ENCODE measurements around the gene SLC44A1. TPM values are rescaled to one million over a fixed set of nuclear protein-coding genes. Genes with fewer than 3 reads are reported as not detected.

Gene SLC44A1
- total and polyA plus RNA-seq, 10 of the 15 experiments (the other 5 are each of a cell fraction or from before 2014, with no cell fraction given) = 2.4 to 21.2 (median 12.4) TPM

- no peaks in the 10 kb centered on the region for H4K20me1 ChIP-seq (ENCODE audit: control insufficient read depth, insufficient read depth)
- FAIRE-seq (no peak), DNase-seq (ENCODE audit: low read depth, low spot score) (no peak), ATAC-seq (no peak)
- intact Hi-C loops (cut with micrococcal nuclease; ENCODE audit: unreplicated experiment) (no loop called here), in situ Hi-C loops (cut with MboI) (no loop called here)
- ChIA-PET SMC1A (ENCODE audit: uncharacterized antibody, unreplicated experiment) (interaction anchor here (1.2 kb wide), 1 partner anchor 12 kb away, joined by 3 read pairs; no protein-coding TSS in a partner anchor), POLR2A (no interaction called here), CTCF (no interaction called here), RAD21 (ENCODE audit: unreplicated experiment) (interaction anchor here (0.7 to 0.9 kb wide), 2 partner anchors 9 to 272 kb away, joined by 3 read pairs; no protein-coding TSS in a partner anchor)
- H3K4me1 ChIP-seq (ENCODE audit: control insufficient read depth, insufficient read depth, low read length) = no peaks in the 10 kb centered on the region
- 3% methylated on average over 1 of the region's 1 CpG for WGBS (ENCODE audit: insufficient coverage, insufficient replicate concordance, low lambda C conversion rate, missing lambda C conversion rate)
- no peak overlapping the region for H3K9ac ChIP-seq (ENCODE audit: control insufficient read depth, insufficient read depth, low read length)
- no peaks in the 10 kb centered on the region; the same call in 2 of the 3 replicates for H3K9me3 ChIP-seq (replicated peaks; ENCODE audit: control insufficient read depth, insufficient read depth, low read length)
- H3K27me3 ChIP-seq (replicated peaks in 1 of 2; ENCODE audit: control insufficient read depth in 2 of 2, insufficient read depth in 2 of 2, low read length in 1 of 2) = no peaks in the 10 kb centered on the region
- BruUV-seq (replicated peaks) = no TSS peak
- no peaks in the 10 kb centered on the region for H3K36me3 ChIP-seq (ENCODE audit: control insufficient read depth in 2 of 2, insufficient read depth in 2 of 2, low read length in 1 of 2)
- H3K4me2 ChIP-seq (ENCODE audit: control insufficient read depth, insufficient read depth) = no peak overlapping the region
- H2AFZ ChIP-seq (ENCODE audit: control insufficient read depth, low read depth, low read length) = no peak overlapping the region
- H3K4me3 ChIP-seq = no peak overlapping the region
- no peaks in the 10 kb centered on the region for H3K79me2 ChIP-seq (ENCODE audit: control insufficient read depth, insufficient read depth, low read length)
- H3K27ac ChIP-seq (ENCODE audit: control insufficient read depth, insufficient read depth) = no peak overlapping the region
- TF ChIP-seq ZBTB4 (CRISPR knock-in tag; IDR thresholded peaks at IDR 0.05) = no peak
- TF ChIP-seq CHD4 (IDR thresholded peaks at IDR 0.05) = no peak
- TF ChIP-seq KAT2A (conservative IDR thresholded peaks at IDR 0.05; ENCODE audit: control insufficient read depth, low read depth, low read length) = no peak
- TF ChIP-seq MXI1 (IDR thresholded peaks at IDR 0.05; ENCODE audit: low read depth, low read length) = no peak
- no peak for TF ChIP-seq TAF1 (IDR thresholded peaks at IDR 0.05; ENCODE audit: borderline replicate concordance, low read depth, low read length)
- TF ChIP-seq MTA2 (IDR thresholded peaks at IDR 0.05; ENCODE audit: low read depth) = no peak
- no peak for TF ChIP-seq JUNB (IDR thresholded peaks at IDR 0.05)
- TF ChIP-seq BRCA1 (IDR thresholded peaks at IDR 0.05; ENCODE audit: low read depth, low read length) = no peak
- TF ChIP-seq ATF7 (IDR thresholded peaks at IDR 0.05; ENCODE audit: low read depth) = no peak
- no peak for TF ChIP-seq CTCF (IDR thresholded peaks at IDR 0.05 in 2 of 3, conservative IDR thresholded peaks at IDR 0.05 in 1 of 3; ENCODE audit: control insufficient read depth in 2 of 3, extremely low read depth in 1 of 3, insufficient read depth in 1 of 3, low read depth in 3 of 3, low read length in 3 of 3)
- no peak for TF ChIP-seq NKRF (conservative IDR thresholded peaks at IDR 0.05)
- TF ChIP-seq BACH1 (IDR thresholded peaks at IDR 0.05; ENCODE audit: borderline replicate concordance) = no peak
- TF ChIP-seq MTA3 (IDR thresholded peaks at IDR 0.05; ENCODE audit: borderline replicate concordance, low read length) = no peak
- TF ChIP-seq RELA (IDR thresholded peaks at IDR 0.05; ENCODE audit: borderline replicate concordance, partially characterized antibody) = no peak
- no peak for TF ChIP-seq NFYA (IDR thresholded peaks at IDR 0.05; ENCODE audit: borderline replicate concordance, low read depth, low read length)
- no peak for TF ChIP-seq CHD2 (IDR thresholded peaks at IDR 0.05; ENCODE audit: borderline replicate concordance, low read depth, low read length)
- TF ChIP-seq ATF2 (IDR thresholded peaks at IDR 0.05; ENCODE audit: low read length) = no peak
- TF ChIP-seq IKZF2 (IDR thresholded peaks at IDR 0.05) = no peak
Observed at GRCh38 chr9:105437704-105438103, 193.3 kb downstream of the SLC44A1 start.

Data from GM12878 (cell line).